GM12864 (cell line): ENCODE measurements around the gene CD99.

Experiments
- DNase-seq: peaks from one replicate; pipeline ENCODE4 v3.0.0-alpha.2; 2011; ENCODE audit warnings: low read depth
- H3K4me3 ChIP-seq: 2 replicates; pipeline ENCODE4 v1.5.1; 2011; ENCODE audit warnings: mild to moderate bottlenecking, low read depth, low read length, control low read depth
- CTCF ChIP-seq: IDR thresholded peaks from 2 replicates; pipeline ENCODE4 v1.5.1; 2011; ENCODE audit warnings: low read depth, mild to moderate bottlenecking, moderate library complexity, low read length, control low read depth, inconsistent platforms; ENCODE audit errors: missing control alignments

CD99 gene

DNA sequence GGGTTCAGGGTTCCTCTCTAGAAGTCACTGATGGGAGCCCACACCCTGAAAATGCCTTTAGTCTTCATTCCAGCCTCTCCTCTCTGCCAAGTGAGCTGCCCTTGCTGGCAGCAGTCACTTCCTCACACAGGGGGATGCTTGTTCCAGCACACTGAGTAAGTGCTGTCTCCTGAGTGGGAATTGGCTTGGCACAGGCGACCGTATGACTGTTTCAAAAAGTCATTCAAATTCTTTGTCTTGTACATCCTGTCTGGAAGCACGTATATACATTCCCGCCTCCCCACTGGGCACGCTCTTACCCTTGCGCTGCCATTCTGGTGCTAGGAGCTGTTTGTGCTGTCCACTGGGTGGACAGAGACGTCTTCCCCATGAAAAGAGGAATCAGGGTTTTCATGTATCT lies 40.2 kb upstream of the CD99 start:
- DNase-seq, result no peak
- no peak overlapping the region for H3K4me3 ChIP-seq
- TF ChIP-seq CTCF, result no peak

GRCh38 chrX:2652106-2652505 lies 39.0 kb upstream of the CD99 start:
- no peak for DNase-seq
- TF ChIP-seq CTCF, result peak; percentile 35
- no peak overlapping the region for H3K4me3 ChIP-seq

DNA sequence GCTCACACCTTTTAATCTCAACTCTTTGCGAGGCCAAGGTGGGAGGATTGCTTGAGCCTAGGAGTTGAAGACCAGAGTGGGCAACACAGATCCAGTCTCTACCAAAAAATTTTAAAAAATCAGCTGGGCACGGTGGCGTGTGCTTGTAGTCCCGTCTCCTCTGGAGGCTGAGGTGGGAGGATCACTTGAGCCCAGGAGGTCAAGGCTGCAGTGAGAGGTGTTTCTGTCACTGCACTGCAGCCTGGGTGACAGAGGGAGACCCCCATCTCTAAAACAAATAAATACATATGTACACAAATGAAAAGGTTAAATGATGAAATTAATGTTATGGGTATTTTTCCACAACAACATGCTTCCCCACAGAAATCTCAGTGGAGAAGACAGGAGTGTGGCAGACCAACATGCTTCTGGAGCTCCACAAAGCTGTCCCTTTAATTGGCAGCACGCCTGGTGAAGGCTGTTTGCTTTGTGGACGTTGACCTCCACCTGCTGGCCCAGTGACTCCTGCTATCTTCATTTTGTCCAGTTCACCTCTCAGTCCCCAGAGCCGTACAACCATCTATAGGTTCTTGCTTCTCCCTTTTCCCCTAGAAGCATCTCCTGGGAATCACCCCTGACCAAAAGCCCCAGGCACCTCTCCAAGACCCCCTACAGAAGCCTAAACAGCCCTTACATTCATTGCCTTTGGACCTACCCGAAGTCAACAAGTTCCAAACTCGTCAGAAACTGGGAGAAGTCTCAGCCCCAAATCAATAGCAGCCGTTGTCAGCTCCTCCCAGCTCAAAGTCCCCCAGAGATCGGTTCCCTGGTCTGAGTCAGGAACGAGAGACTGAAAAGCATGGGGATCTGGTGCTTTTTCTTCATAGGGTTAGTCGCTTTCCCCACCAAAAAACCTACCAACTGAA lies 36.4 kb upstream of the CD99 start:
- TF ChIP-seq CTCF, result no peak
- no peak for DNase-seq
- H3K4me3 ChIP-seq, result no peak overlapping the region

GRCh38 chrX:2656257-2656836 lies 34.7 kb upstream of the CD99 start:
- H3K4me3 ChIP-seq, result no peak overlapping the region
- TF ChIP-seq CTCF, result no peak
- no peak for DNase-seq

- no peak for DNase-seq
- no peak overlapping the region for H3K4me3 ChIP-seq
- TF ChIP-seq CTCF, result no peak
Measured at GRCh38 chrX:2657532-2658113, 33.5 kb upstream of the CD99 start.

DNA sequence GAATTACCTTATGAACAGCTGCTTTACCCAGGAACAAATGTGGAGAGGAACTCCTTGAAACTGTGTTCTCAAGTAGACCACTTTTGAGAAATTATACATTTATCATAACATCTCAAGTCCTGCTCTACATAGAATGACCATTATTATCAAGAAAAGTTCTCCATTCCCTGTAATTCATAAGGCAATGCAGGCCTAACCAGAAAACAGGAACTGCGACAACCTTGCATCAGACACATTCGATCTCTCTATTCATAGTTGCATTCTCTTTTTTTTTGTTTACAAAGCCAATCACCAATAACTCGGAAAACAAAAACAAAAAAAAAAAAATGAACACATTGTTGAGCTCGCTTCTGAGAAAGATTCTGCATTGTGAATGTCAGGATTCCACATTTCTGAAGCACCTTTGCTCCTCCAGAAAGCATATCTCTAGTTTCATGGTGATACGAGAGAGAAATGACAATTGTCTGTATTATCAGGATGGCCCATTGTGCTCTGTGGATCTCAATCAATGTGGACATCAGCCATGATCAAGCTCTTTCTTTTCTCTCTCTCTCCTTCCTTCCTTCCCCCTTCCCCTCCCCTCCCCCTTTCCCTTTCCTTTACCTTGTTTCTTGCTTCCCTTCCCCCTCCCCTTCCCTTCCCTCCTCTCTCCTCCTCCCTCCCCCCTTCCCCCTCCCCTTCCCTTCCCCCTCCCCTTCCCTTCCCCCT lies 32.4 kb upstream of the CD99 start:
- H3K4me3 ChIP-seq, result no peak overlapping the region
- TF ChIP-seq CTCF, result no peak
- no peak for DNase-seq
